Measurements from ENCODE around the gene SPINT2.

DNA sequence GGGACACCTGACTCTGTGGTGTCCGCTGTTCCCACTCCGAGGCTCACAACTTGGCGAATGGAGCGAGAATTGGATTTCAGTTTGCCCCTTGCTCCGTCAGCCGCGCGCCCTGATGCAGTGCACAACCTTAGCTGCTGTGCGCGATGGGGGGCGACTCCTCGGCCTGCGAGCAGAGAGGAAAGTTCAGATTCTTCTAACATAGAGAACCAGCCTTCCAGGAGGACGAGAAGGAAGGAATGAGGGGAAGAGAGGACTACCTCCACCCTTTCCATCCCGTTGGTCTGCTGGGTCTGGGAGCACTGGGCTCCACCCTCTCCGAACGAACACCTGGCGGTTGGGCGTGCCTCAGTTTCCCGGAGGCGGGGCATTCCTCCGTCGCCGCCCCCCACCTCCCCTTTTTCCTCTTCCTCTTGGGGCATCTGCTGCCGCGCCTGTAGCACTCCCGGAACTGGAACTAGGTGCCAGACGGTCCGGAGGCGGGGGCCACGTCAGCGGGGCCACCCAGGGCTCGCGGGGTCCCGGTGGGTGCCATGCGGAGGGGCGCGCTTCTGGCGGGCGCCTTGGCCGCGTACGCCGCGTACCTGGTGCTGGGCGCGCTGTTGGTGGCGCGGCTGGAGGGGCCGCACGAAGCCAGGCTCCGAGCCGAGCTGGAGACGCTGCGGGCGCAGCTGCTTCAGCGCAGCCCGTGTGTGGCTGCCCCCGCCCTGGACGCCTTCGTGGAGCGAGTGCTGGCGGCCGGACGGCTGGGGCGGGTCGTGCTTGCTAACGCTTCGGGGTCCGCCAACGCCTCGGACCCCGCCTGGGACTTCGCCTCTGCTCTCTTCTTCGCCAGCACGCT, 55.3 kb downstream of the SPINT2 start, which contains the start of gene KCNK6:
- TF ChIP-seq, protein P1, sequence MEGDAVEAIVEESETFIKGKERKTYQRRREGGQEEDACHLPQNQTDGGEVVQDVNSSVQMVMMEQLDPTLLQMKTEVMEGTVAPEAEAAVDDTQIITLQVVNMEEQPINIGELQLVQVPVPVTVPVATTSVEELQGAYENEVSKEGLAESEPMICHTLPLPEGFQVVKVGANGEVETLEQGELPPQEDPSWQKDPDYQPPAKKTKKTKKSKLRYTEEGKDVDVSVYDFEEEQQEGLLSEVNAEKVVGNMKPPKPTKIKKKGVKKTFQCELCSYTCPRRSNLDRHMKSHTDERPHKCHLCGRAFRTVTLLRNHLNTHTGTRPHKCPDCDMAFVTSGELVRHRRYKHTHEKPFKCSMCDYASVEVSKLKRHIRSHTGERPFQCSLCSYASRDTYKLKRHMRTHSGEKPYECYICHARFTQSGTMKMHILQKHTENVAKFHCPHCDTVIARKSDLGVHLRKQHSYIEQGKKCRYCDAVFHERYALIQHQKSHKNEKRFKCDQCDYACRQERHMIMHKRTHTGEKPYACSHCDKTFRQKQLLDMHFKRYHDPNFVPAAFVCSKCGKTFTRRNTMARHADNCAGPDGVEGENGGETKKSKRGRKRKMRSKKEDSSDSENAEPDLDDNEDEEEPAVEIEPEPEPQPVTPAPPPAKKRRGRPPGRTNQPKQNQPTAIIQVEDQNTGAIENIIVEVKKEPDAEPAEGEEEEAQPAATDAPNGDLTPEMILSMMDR (IDR thresholded peaks at IDR 0.05; ENCODE audit: poor library complexity, severe bottlenecking): no peak
- no peak for TF ChIP-seq TAF1 (IDR thresholded peaks at IDR 0.05; ENCODE audit: low read depth)
- TF ChIP-seq, protein P2, sequence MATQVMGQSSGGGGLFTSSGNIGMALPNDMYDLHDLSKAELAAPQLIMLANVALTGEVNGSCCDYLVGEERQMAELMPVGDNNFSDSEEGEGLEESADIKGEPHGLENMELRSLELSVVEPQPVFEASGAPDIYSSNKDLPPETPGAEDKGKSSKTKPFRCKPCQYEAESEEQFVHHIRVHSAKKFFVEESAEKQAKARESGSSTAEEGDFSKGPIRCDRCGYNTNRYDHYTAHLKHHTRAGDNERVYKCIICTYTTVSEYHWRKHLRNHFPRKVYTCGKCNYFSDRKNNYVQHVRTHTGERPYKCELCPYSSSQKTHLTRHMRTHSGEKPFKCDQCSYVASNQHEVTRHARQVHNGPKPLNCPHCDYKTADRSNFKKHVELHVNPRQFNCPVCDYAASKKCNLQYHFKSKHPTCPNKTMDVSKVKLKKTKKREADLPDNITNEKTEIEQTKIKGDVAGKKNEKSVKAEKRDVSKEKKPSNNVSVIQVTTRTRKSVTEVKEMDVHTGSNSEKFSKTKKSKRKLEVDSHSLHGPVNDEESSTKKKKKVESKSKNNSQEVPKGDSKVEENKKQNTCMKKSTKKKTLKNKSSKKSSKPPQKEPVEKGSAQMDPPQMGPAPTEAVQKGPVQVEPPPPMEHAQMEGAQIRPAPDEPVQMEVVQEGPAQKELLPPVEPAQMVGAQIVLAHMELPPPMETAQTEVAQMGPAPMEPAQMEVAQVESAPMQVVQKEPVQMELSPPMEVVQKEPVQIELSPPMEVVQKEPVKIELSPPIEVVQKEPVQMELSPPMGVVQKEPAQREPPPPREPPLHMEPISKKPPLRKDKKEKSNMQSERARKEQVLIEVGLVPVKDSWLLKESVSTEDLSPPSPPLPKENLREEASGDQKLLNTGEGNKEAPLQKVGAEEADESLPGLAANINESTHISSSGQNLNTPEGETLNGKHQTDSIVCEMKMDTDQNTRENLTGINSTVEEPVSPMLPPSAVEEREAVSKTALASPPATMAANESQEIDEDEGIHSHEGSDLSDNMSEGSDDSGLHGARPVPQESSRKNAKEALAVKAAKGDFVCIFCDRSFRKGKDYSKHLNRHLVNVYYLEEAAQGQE (IDR thresholded peaks at IDR 0.05; ENCODE audit: borderline replicate concordance): no peak
